HUDEP-2 (cell line): ENCODE data around the gene NCAPH2.

Experiments
- DNase-seq, 76 experiments: peaks; one replicate each; lab custom pipeline; 2025; ENCODE audit not compliant: unreplicated experiment in 76 of 76; lab: John Stamatoyannopoulos, UW

Gene NCAPH2

GRCh38 chr22:50507991-50508884 lies at the start of gene NCAPH2:
Gene NCAPH2 (plus strand): TSS chr22:50508224. CDS start chr22:50508338, 114 bp downstream.
- DNase-seq: peak in 70 of 76 experiments; percentile 53 to 100 (median 93)

- no peak for DNase-seq
Measured at GRCh38 chr22:50459016-50459415, 49.0 kb upstream of the NCAPH2 start.

- DNase-seq: no peak
Measured at GRCh38 chr22:50459496-50460140, 48.4 kb upstream of the NCAPH2 start.

GRCh38 chr22:50460938-50461337 lies 47.1 kb upstream of the NCAPH2 start:
- no peak for DNase-seq

GRCh38 chr22:50461536-50461935 lies 46.5 kb upstream of the NCAPH2 start:
- no peak for DNase-seq

- DNase-seq: no peak
Measured at GRCh38 chr22:50461979-50462540, 46.0 kb upstream of the NCAPH2 start.

GRCh38 chr22:50463188-50463900 lies 44.7 kb upstream of the NCAPH2 start:
- no peak for DNase-seq

GRCh38 chr22:50464451-50464850 lies 43.6 kb upstream of the NCAPH2 start:
- DNase-seq: no peak

- no peak for DNase-seq
Measured at GRCh38 chr22:50465066-50465930, 42.7 kb upstream of the NCAPH2 start.

- no peak for DNase-seq
Measured at GRCh38 chr22:50467341-50467740, 40.7 kb upstream of the NCAPH2 start.

GRCh38 chr22:50467773-50468440 lies 40.1 kb upstream of the NCAPH2 start:
- no peak for DNase-seq

- DNase-seq: no peak
Measured at GRCh38 chr22:50468626-50469025, 39.4 kb upstream of the NCAPH2 start.

- DNase-seq: peak in 72 of 76 experiments; percentile 9 to 88 (median 70)
Measured at GRCh38 chr22:50469377-50470305, 38.4 kb upstream of the NCAPH2 start.

GRCh38 chr22:50470491-50470890 lies 37.5 kb upstream of the NCAPH2 start:
- DNase-seq: no peak

GRCh38 chr22:50471197-50471847 lies 36.7 kb upstream of the NCAPH2 start:
- no peak for DNase-seq

- no peak for DNase-seq
Measured at GRCh38 chr22:50471962-50472361, 36.1 kb upstream of the NCAPH2 start.

GRCh38 chr22:50473088-50473487 lies 34.9 kb upstream of the NCAPH2 start:
- DNase-seq: peak in 29 of 76 experiments; percentile 1 to 43 (median 20)
